Measurements from ENCODE around the gene REEP3.

- TF ChIP-seq CTCF (conservative IDR thresholded peaks at IDR 0.05 in 1 of 2, IDR thresholded peaks at IDR 0.05 in 1 of 2; ENCODE audit: low read depth in 1 of 2, low read length in 2 of 2): no peak
- no peak for TF ChIP-seq EZH2 (IDR thresholded peaks at IDR 0.05; ENCODE audit: low read length, missing control alignments)
These were observed 16.3 kb downstream of the REEP3 start for GRCh38 chr10:63537536-63537935.

Data from fibroblast of lung (primary cell).